GM13977 (cell line): ENCODE results near the gene FGFRL1.

Source experiments
- DNase-seq: peaks from one replicate; pipeline ENCODE4 v3.0.0; 2012; ENCODE audit warnings: low spot score
- in situ Hi-C: fragments of 300-500 bp; cut with MboI; formaldehyde crosslinking; loops from one replicate; pipeline ENCODE4 v1.12.0; 2022; ENCODE audit warnings: low sequenced_read_pairs, low pct_unique_long_range_greater_than_20kb, mixed read lengths, inconsistent platforms; ENCODE audit not compliant: unreplicated experiment
- TF ChIP-seq, protein P1 (sequence below): IDR thresholded peaks from 2 replicates; pipeline ENCODE4 v1.5.1; 2012; ENCODE audit warnings: mild to moderate bottlenecking, control low read depth; ENCODE audit not compliant: insufficient read depth; ENCODE audit errors: extremely low read depth, missing control alignments

The FGFRL1 gene

DNA sequence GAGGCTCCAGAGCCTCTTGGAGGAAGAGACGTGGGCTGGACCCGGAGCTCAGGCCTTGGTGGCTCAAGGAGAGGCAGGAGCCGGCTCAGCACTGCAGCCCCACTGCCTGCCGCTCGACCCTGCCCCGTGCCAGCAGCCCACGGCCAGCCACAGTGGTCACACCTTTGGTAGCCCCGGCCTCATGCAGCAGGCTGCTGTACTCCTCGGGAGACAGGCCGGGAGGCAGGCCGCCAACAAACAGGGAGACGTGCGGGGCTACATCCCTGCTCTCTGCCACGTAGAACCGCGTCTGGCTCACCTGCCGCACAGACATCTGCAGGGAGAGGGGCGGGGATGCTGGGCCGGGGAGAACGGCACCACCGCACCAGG lies 45.7 kb upstream of the FGFRL1 start:
- no peak for DNase-seq
- TF ChIP-seq, protein P1, sequence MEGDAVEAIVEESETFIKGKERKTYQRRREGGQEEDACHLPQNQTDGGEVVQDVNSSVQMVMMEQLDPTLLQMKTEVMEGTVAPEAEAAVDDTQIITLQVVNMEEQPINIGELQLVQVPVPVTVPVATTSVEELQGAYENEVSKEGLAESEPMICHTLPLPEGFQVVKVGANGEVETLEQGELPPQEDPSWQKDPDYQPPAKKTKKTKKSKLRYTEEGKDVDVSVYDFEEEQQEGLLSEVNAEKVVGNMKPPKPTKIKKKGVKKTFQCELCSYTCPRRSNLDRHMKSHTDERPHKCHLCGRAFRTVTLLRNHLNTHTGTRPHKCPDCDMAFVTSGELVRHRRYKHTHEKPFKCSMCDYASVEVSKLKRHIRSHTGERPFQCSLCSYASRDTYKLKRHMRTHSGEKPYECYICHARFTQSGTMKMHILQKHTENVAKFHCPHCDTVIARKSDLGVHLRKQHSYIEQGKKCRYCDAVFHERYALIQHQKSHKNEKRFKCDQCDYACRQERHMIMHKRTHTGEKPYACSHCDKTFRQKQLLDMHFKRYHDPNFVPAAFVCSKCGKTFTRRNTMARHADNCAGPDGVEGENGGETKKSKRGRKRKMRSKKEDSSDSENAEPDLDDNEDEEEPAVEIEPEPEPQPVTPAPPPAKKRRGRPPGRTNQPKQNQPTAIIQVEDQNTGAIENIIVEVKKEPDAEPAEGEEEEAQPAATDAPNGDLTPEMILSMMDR: no peak
- in situ Hi-C loops: no loop called here

- no peak for DNase-seq
- in situ Hi-C loops: no loop called here
- TF ChIP-seq, protein P1: no peak
Observed at GRCh38 chr4:966266-967112, 44.9 kb upstream of the FGFRL1 start.

DNA sequence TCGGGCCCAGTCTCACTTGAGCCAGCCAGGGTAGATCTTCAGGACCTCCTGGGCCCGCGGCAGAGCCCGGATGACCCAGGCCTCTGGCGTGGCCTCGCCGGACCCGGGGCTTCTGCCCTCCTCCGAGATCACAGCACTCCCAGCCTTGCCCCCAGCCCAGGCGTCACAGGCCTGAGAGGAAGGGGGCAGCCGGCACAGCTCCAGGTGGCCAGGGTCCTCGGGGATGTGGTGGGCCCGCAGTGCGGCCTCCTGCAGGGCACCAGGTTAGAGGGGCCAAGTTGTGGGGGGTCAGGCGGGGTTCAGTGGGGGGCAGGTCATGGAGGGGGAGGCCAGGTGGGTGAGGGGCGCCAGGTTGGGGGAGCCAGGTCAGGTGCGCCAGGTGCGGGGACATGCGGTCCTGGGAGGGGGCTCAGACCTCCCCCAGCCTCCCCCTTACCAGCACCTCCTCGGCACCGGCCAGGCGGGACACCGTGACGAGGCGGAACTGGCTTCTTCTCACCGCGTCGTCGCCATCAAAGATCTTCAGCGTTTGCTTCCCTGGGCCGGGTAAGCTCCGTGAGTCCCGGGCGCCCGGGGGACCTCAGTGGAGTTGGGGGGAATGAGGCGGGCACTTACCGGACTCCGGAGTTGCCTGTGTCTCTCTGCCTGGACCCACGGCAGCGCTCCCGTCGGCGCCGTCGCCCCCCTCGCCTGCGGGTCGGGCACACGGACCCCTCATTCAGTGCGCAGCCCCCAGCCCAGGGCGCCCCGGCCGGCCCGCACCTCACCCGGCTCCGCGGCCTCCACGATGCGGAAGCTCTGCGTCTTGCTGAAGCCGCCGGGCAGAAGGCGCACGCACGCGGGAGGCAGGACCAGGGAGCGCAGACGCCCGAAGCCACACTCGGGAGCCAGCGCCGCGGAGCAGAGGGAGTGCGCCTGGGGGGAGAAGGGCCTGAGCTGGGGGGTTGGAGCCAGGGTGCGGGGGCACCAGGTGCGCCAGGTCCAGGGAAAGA lies 44.0 kb upstream of the FGFRL1 start:
- TF ChIP-seq, protein P1: no peak
- in situ Hi-C loops: no loop called here
- no peak for DNase-seq

DNA sequence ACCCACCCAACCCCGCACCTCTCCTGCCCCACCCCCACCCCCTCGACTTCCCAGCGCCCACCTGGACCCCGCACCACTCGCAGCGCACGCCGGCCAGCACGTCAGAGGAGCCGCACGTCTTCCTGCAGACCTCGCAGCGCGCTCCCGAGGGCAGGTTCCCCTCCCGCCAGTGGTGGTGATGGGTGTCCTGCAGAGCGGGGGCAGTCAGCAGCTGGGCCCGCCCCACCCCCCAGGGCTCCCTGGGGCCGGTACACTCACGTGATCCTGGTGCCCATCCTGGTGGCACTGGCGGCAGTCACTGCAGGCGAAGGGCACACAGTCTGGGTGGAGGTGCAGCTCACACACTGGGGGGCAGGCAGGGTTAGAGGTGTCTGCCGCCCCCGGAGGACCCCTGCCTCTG lies 43.2 kb upstream of the FGFRL1 start:
- DNase-seq: no peak
- TF ChIP-seq, protein P1: no peak
- in situ Hi-C loops: no loop called here

DNA sequence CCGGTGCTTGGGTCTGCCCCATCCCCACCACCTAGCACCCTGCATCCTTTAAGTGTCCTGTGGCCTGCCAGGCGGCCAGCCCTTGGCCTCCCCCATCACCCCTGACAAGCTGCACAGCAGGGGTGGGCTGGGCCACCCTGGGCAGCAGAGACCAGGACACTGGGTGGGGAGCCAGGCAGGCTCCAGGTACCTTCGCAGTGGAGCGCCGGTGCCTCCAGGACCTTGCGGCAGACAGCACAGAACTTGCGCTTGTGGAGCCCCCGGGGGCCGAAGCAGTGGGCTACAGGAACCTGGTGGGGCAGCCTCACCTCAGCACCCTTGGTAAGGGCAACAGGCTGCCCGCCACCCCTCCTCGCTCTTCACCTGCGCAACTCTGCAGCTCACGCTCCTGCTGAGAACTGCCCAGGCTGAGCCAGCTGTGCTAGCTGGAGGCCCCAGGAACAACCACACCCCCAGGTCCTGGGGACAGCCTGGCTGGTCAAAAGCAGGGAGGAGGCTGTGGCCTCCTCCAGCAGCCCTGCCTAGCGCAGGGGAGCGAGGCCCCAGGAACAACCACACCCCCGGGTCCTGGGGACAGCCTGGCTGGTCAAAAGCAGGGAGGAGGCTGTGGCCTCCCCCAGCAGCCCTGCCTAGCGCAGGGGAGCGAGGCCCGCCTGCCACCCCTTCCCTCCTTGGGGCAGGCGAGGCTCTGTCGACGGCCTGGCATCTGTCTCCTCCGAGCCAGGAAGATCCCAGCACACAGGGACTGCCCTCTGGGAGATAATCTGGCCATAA lies 42.6 kb upstream of the FGFRL1 start:
- in situ Hi-C loops: no loop called here

More for the DNA sequence above, 42.6 kb upstream of the FGFRL1 start:
- no peak for DNase-seq
- TF ChIP-seq, protein P1: no peak
